GM12878 (cell line): ENCODE data around the gene RGS11. TPM values are rescaled to one million over a fixed set of nuclear protein-coding genes. Genes with fewer than 3 reads are reported as not detected.

ENCODE experiments used
- ATAC-seq: fragments of 200-7000 bp; cut with Tn5 transposase; 3 replicates; pipeline ENCODE4 v1.9.1; 2020; ENCODE audit warnings: mild to moderate bottlenecking, moderate library complexity
- BruUV-seq: library from RNA; stranded (reverse); fragments of 400-500 nt; replicated peaks from 2 replicates; lab custom pipeline; 2021; lab: Mats Ljungman, UMichigan
- CTCF ChIA-PET: fragments of 300-600 bp; sonication (Branson Sonifier 250); formaldehyde crosslinking; extraction: SDS; loops from one replicate; lab custom pipeline; 2021; ENCODE audit warnings: inconsistent platforms; lab: Yijun Ruan, JAX
- POLR2A ChIA-PET: fragments of 350-600 bp; formaldehyde crosslinking; extraction: SDS; loops from one replicate; lab custom pipeline; 2021; ENCODE audit warnings: inconsistent platforms; lab: Charles Lee
- RAD21 ChIA-PET: fragments of 300-600 bp; sonication (Branson Sonifier 250); formaldehyde crosslinking; loops from one replicate; lab custom pipeline; 2023; ENCODE audit warnings: antibody characterized with exemption; ENCODE audit not compliant: unreplicated experiment; lab: Charles Lee
- SMC1A ChIA-PET: fragments of 300-600 bp; sonication (Branson Sonifier 250); formaldehyde crosslinking; loops from one replicate; lab custom pipeline; 2023; ENCODE audit not compliant: unreplicated experiment, uncharacterized antibody; lab: Charles Lee
- DNase-seq: peaks from one replicate; pipeline ENCODE4 v3.0.0-alpha.2; 2011; ENCODE audit warnings: low read depth, low spot score
- FAIRE-seq: peaks from 3 replicates; lab custom pipeline; 2011; peaks lifted over from hg19 to GRCh38; lab: Jason Lieb, UNC
- H2AFZ ChIP-seq: 2 replicates; pipeline ENCODE4 v1.6.0; 2011; ENCODE audit warnings: low read depth, low read length, control low read depth; ENCODE audit not compliant: control insufficient read depth
- H3K27ac ChIP-seq: 2 replicates; pipeline ENCODE4 v1.5.1; 2011; ENCODE audit warnings: control low read depth; ENCODE audit not compliant: control insufficient read depth, insufficient read depth
- H3K27me3 ChIP-seq, 2 experiments: replicated peaks in 1 of 2; 2 replicates each; pipeline versions ENCODE4 v1.6.0 to v1.6.1; 2011; ENCODE audit warnings: low read length in 1 of 2; ENCODE audit not compliant: control insufficient read depth in 2 of 2, insufficient read depth in 2 of 2
- H3K36me3 ChIP-seq, 2 experiments: 2 replicates each; pipeline ENCODE4 v1.5.1; 2011; ENCODE audit warnings: low read length in 1 of 2; ENCODE audit not compliant: control insufficient read depth in 2 of 2, insufficient read depth in 2 of 2
- H3K4me1 ChIP-seq: 2 replicates; pipeline ENCODE4 v1.6.1; 2011; ENCODE audit warnings: mild to moderate bottlenecking, low read length, moderate library complexity, mixed read lengths; ENCODE audit not compliant: control insufficient read depth, insufficient read depth
- H3K4me2 ChIP-seq: 2 replicates; pipeline ENCODE4 v1.6.0; 2011; ENCODE audit warnings: control low read depth; ENCODE audit not compliant: control insufficient read depth, insufficient read depth
- H3K4me3 ChIP-seq: fragments of 200-600 bp; sonication (generic); 2 replicates; pipeline ENCODE4 v1.5.1; 2016
- H3K79me2 ChIP-seq: 2 replicates; pipeline ENCODE4 v1.6.0; 2011; ENCODE audit warnings: low read length; ENCODE audit not compliant: control insufficient read depth, insufficient read depth
- H3K9ac ChIP-seq: 2 replicates; pipeline ENCODE4 v1.8.0; 2011; ENCODE audit warnings: low read length, control low read depth, mixed read lengths; ENCODE audit not compliant: control insufficient read depth, insufficient read depth
- H3K9me3 ChIP-seq: replicated peaks from 3 replicates; pipeline ENCODE4 v1.5.1; 2011; ENCODE audit warnings: mild to moderate bottlenecking, low read length; ENCODE audit not compliant: control insufficient read depth, insufficient read depth
- H4K20me1 ChIP-seq: 2 replicates; pipeline ENCODE4 v1.6.0; 2011; ENCODE audit not compliant: control insufficient read depth, insufficient read depth
- ASH2L ChIP-seq: fragments of 300-600, 200-600 bp; sonication (generic); IDR thresholded peaks from 2 replicates; pipeline ENCODE4 v1.6.1; 2017; ENCODE audit warnings: low read depth, mild to moderate bottlenecking, borderline replicate concordance
- HCFC1 ChIP-seq: fragments of 150-350 bp; IDR thresholded peaks from 2 replicates; pipeline ENCODE4 v1.6.1; 2014; ENCODE audit warnings: low read length
- MEF2B ChIP-seq: fragments of 450-650 bp; IDR thresholded peaks from 2 replicates; pipeline ENCODE4 v1.6.1; 2018; ENCODE audit warnings: mild to moderate bottlenecking, moderate library complexity; ENCODE audit not compliant: partially characterized antibody, poor library complexity, severe bottlenecking
- NFYB ChIP-seq: IDR thresholded peaks from 2 replicates; pipeline ENCODE4 v1.6.1; 2011; ENCODE audit warnings: low read depth, mild to moderate bottlenecking, low read length, improper control_type of control experiment, moderate library complexity; ENCODE audit not compliant: insufficient read depth
- PBX3 ChIP-seq: IDR thresholded peaks from 2 replicates; pipeline ENCODE4 v1.6.1; 2011; ENCODE audit warnings: mild to moderate bottlenecking, low read depth, low read length, moderate library complexity; ENCODE audit not compliant: insufficient replicate concordance
- PKNOX1 ChIP-seq: fragments of 450-650 bp; IDR thresholded peaks from 2 replicates; pipeline ENCODE4 v1.6.1; 2016; ENCODE audit warnings: mild to moderate bottlenecking
- RUNX3 ChIP-seq: IDR thresholded peaks from 2 replicates; pipeline ENCODE4 v1.6.1; 2012; ENCODE audit warnings: low read length, inconsistent platforms
- SP1 ChIP-seq: IDR thresholded peaks from one replicate; pipeline ENCODE4 v1.6.1; 2011; ENCODE audit warnings: low read depth, low read length
- TARDBP ChIP-seq: IDR thresholded peaks from 2 replicates; pipeline ENCODE4 v1.6.1; 2016; ENCODE audit warnings: borderline replicate concordance
- USF2 ChIP-seq: IDR thresholded peaks from 2 replicates; pipeline ENCODE4 v1.6.1; 2011; ENCODE audit warnings: low read depth, low read length, improper control_type of control experiment, borderline replicate concordance
- ZNF24 ChIP-seq: fragments of 450-650 bp; IDR thresholded peaks from 2 replicates; pipeline ENCODE4 v1.6.1; 2017; ENCODE audit warnings: antibody characterized with exemption, mild to moderate bottlenecking
- WGBS: methylation state at CpG from one replicate; pipeline ENCODE4 v1.1.6; 2016; ENCODE audit warnings: low lambda C conversion rate; ENCODE audit not compliant: insufficient replicate concordance, insufficient coverage; ENCODE audit errors: missing lambda C conversion rate; 5-methylcytosine and 5-hydroxymethylcytosine counted together
- in situ Hi-C: fragments of 300-500 bp; cut with MboI; formaldehyde crosslinking; loops from 9 replicates; pipeline ENCODE4 v1.14.3; 2018; ENCODE audit warnings: mixed read lengths
- intact Hi-C: fragments of 100-400 bp; cut with micrococcal nuclease; formaldehyde crosslinking; loops from one replicate; pipeline ENCODE4 v1.14.2; 2022; ENCODE audit not compliant: unreplicated experiment
- polyA plus RNA-seq, 11 experiments: library from polyadenylated mRNA; depleted of rRNA in 4 of 11; unstranded in 6 of 11; stranded (reverse) in 5 of 11; fragments of >200 nt; fragmentation: Nextera tagmentation in 4 of 11; fragmentation: Illumina TruSeq in 1 of 11; extraction: Ambion mirVana in 4 of 11; extraction: Trizol in 1 of 11; gene quantifications; 1 replicate in 1 of 11; 2 replicates in 10 of 11; pipeline versions ENCODE4 v1.2.1 to v1.2.3, GENCODE V29; 2011 to 2016; ENCODE audit warnings: inconsistent platforms in 2 of 11, missing spikeins in 2 of 11, low read depth in 1 of 11
- total RNA-seq, 4 experiments: library from RNA; depleted of rRNA in 3 of 4; stranded (reverse); fragments of >200 nt in 3 of 4; fragmentation: Illumina TruSeq in 1 of 4; extraction: Trizol in 1 of 4; gene quantifications; 2 replicates each; pipeline versions ENCODE4 v1.2.1 to v1.2.3, GENCODE V29; 2013 to 2021

The RGS11 gene
- total and polyA plus RNA-seq, 10 of the 15 experiments (the other 5 are each of a cell fraction or from before 2014, with no cell fraction given), result 0.04 TPM; not detected in 9

- TF ChIP-seq ZNF24 (no peak), ASH2L (no peak), SP1 (no peak)
- TF ChIP-seq, all 136 proteins: peak for 0
These were observed 3.8 kb upstream of the RGS11 start (continued) for GRCh38 chr16:279531-279930.

GRCh38 chr16:278863-279366 is 3.2 kb upstream of the RGS11 start:
- intact Hi-C loops (no loop called here), in situ Hi-C loops (no loop called here)
- Histone ChIP-seq H3K36me3 (no peaks in the 10 kb centered on the region), H3K9ac (no peak overlapping the region), H3K9me3 (no peaks in the 10 kb centered on the region), H3K27ac (no peak overlapping the region), H3K4me3 (no peak overlapping the region), H3K79me2 (no peaks in the 10 kb centered on the region), H3K27me3 (peaks cover 0 to 3% of the 10 kb centered on the region in 2 experiments; a peak in 2 of 4 replicates), H3K4me2 (no peak overlapping the region), H2AFZ (no peak overlapping the region), H3K4me1 (no peaks in the 10 kb centered on the region), H4K20me1 (no peaks in the 10 kb centered on the region)
- 51% methylated on average over 6 of the region's 6 CpGs for WGBS
- TF ChIP-seq USF2 (no peak), SP1 (peak; percentile 70), TARDBP (no peak), HCFC1 (no peak), PBX3 (peak; percentile 81), RUNX3 (peak; percentile 45; the same call in 1 of the 2 replicates), PKNOX1 (peak; percentile 91), NFYB (peak; percentile 94), MEF2B (no peak)
- ChIA-PET RAD21 (interaction anchor here (0.6 to 1.3 kb wide), 3 partner anchors 37 to 73 kb away, joined by 3 to 4 read pairs (median 3); no protein-coding TSS in a partner anchor), POLR2A (no interaction called here), CTCF (interaction anchor here (1.3 kb wide), 1 partner anchor 44 kb away, joined by 4 read pairs; no protein-coding TSS in a partner anchor), SMC1A (no interaction called here)
- FAIRE-seq (no peak), ATAC-seq (peak; percentile 88), DNase-seq (peak; percentile 8)
- no TSS peak for BruUV-seq
